Amniotic stem cell (primary cell): Measurements from ENCODE around the gene ST6GALNAC4.
A peak's percentile ranks its signal among the peaks of the same experiment; 100 is the strongest.

Experiments used
- DNase-seq: peaks from one replicate; lab custom pipeline; 2025; lab: John Stamatoyannopoulos, UW

The ST6GALNAC4 gene

DNA sequence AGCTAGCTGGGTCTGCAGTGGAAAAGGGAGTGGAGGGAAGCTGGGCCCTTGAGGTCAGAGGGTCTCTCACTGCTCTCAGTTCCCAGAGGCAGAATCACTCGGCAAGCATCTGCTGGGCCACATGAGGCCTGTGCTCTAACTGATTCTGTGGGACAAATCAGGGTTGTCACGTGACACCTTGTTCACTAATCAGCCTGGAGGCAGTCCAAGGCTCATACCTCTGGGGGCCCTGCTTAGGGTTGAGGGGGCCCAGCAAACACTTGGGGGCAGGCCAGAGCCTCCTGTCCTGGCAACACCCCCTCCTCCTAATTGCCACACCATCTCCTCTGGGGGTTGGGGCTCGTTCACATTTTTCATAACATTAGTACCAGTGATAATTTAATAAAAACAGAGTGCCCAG lies 29.9 kb upstream of the ST6GALNAC4 start:
- DNase-seq = no peak

DNA sequence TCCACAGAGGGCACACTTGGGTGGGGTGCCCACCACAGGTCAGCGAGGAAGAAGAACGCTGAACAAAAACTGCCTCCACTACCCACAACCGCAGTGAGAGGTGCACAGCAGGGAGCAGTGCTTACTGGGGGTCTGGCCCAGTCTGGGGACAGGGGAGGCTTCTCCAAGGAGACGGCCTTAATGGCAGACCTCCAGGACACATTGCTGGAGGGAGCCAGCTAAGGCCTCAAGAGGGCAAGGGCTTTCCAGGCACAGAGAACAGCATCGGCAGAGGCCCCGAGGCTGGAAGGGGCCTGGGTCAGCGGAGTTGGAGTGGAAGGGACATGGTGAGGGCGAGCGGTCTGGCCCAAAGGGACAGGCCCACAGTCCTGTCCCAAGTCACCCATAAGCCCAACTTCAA lies 29.1 kb upstream of the ST6GALNAC4 start:
- DNase-seq = no peak

DNA sequence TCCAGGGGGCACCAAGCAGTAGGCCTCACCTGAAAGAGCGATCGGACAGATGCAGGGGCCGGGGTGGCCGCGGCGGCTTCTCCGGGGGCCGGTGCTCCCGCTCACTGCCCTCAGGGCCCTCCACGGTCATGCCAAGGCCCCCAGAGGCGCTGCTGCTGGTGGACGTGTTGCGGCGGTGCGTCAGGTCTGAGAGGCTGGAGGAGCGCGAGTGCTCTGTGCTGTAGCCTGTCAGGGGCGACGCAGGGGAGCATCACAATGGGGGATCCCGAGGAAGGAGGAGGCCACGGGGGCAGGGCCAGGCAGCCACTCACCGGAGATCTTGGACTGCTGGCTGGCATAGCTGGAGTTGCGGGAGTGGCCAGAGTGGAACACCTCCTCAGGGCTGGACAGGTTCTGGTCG lies 28.5 kb upstream of the ST6GALNAC4 start:
- no peak for DNase-seq

DNA sequence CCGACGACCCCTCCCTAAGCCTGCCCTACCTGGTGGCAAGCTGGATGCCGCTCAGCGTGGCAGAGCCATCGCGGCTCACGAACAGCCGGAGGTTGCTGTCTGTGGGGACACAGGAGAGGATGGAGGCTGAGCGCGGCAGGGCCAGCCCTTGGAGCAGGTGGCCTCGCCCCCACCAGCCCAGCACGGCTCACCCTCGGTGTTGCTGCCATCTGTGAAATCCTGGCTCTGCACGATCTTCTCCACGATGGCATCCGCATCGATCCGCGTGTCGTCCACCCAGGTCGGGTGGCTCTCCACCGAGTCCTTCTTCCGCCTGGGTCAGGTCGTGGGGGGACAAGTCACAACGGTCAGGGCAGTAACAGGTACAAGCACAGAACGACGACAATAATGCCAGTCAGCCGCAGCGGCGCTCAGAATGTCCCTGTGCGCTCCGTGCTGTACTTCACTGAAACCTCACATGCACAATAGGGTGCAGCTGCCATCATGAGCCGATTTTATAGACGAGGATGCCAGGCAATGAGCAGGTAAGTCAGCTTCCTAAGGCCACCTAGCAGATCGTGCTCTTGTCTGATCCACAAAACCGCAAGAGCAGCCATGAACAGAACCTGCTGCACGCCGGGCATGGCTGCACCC lies 27.9 kb upstream of the ST6GALNAC4 start:
- DNase-seq = no peak

DNA sequence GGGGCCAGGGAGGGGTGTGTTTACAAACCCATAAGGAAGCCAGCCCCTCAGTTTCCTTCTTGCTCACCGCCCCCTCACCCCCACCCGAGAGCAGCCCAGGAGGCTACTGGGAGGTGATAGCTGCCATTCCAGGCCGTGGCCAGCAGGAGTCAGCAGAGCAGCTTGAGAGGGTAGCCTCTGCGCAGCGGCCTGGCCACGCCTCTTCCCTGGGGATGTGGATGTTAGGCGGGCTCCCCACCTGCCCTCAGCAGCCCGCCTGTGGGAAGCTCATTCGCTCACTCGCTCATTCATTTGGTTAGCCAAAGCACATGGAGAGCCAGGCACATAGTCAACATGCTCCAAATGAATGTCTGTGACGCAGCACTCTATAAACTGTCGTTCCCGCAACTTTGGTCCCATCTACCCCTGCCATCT lies 26.9 kb upstream of the ST6GALNAC4 start:
- DNase-seq = no peak

DNA sequence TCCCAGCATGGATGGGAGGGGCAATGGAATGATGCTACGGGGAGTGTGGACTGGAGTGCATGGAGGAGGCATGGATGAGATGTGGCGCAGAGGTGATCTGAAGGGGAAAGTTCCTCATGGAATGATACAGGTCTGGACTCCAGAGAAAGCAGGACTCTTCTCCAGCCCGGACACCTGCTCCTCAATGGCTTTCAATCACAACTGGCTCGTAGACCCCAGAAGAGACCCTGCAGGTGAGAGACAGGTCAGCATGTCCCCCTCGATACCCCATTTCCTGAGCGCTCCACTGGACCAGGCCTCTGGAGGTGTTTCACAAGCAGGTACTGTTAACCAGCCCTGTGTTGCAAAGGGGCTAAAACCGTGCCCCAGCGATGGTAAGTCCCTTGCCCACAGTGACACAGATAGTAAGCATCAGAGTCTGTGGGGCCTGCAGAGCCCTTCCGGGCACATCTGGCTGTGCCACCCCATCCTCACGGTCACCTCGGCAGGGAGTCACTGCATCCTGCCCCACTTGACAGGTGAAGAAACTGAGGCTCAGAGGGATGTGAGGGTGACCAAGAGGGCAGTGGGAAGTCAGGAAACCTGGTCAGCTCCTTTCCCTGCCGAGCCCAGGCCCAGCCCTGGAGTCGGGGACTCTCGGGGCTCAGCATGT lies 26.3 kb upstream of the ST6GALNAC4 start:
- DNase-seq = no peak

DNA sequence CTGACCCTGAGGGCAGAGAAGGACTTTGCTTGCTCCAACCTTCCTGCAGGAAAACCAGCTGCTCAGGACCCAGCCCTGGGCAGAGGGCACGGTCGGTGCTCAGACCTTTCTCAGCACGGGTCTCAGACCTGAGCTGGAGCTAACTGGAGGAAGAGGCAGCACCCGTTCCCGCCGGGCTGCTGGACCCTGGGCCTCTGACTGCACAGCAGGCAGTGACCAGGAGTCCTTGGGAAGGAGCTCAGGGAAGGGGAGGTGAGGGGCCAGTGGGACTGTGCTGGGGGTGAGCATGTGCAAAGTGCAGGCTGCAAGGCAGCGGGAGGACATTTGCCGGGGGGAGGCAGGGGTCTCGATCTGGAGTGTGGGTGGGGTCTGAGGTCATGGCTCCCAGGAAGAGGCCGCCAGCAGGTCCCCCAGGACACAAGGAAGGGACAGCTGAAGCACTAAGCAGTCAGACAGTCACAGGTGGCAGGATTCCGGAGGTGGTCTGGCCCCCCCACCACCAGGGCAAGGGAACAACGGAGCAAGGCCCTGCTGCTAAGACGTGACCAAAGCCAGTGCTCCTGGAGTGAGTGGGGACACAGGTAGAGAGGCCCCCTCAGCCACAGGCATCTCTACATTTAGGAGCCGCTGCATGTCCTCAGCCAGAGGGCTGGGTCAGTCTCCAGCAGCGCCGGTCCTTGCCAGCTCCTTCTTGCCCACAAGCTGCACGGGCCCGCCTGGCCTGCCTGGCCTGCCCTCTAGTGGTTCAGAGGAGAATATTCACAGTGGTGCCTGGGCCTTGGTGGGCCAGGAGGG lies 25.6 kb upstream of the ST6GALNAC4 start:
- no peak for DNase-seq

DNA sequence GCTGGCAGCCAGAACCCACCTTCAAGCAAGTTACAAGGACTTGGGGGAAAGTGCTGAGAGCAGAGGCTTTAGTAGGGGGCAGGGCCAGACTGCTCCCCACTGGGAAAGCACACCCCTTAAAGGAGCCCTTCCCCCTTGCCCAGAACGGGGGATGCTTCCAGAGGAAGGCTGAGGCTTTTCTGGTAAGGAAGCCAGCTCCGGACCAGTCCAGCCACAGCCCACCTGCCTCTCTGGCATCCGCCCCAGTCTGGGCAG lies 25.0 kb upstream of the ST6GALNAC4 start:
- no peak for DNase-seq

DNA sequence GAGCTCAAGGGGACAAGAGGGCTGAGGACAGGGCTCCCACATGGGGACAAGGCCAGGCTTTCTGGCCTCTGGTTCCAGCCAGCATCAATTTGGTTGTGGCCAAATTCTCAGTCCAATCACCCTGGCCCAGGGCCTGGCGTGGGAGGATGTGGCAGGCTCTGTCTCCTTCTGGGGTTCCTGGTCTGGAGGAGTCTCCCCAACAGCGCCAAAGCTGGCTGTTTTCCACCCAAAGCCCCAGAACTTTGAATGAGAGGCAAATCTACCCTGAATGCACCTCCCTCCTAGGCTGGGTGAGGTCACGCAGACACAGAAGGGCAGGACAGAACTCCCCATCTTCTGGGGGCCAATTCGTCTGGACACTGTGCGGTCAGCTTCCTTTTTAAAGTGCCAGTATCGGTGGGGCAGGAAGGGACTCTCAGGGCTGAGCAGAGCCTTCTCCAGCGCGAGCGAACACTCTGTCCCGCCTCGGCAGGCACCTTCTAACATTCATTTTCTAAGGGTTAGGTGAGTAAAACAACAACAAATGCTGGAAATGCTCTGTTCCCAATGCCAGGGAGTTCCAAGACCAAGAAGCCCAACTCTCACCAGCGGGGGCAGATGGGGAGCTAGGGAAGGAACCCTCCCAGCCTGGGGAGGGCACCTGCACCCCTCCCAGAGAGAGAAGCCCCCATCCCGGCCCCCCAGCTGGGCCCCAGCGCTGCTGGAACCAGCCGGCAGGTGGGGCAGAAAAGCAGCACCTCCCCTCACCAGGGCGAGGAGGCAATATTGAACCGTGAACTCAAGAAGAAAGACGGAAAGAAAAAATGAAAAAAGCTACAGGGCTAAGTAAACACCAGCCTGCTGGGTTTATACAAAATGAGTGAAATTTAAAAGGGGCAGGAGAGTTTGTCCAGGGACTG lies 24.5 kb upstream of the ST6GALNAC4 start:
- DNase-seq = no peak

DNA sequence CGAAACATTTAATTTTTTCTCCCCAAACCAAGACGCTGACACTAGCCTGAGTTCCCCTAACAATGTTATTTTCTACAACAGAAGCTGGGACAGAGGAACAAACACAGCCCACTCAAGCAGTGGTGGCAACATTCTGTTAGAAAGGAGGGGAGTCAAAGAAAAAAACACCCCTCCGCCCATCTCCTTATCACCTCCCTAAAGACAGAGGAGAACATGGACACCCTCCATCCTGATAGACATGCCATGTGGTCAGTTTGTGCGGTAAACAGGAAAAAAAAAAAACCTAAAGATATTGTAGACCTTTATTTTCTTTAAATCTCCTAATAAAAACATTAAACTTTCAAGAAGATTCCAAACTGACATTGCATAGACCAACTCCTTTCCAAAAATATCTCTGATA lies 23.8 kb upstream of the ST6GALNAC4 start:
- DNase-seq = no peak

DNA sequence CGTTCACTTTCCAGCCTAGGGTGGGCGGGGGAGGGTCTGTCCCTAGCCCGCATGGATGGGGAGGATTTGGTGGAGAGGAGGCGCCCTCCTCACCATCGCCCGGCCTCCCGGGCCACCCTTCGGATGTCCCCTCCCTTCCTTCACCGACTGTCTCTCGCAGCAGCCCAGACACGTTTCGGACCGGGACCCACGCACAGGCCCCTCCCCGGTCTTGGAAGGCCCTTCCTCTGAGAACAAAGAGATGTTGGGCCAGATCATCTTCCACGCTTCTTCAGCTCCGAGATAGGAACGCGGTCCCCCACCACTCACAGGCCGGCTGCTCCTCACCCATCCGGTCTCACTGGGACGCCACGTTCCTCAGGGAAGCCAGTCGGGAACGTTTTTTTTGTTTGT lies 21.5 kb upstream of the ST6GALNAC4 start:
- no peak for DNase-seq

DNA sequence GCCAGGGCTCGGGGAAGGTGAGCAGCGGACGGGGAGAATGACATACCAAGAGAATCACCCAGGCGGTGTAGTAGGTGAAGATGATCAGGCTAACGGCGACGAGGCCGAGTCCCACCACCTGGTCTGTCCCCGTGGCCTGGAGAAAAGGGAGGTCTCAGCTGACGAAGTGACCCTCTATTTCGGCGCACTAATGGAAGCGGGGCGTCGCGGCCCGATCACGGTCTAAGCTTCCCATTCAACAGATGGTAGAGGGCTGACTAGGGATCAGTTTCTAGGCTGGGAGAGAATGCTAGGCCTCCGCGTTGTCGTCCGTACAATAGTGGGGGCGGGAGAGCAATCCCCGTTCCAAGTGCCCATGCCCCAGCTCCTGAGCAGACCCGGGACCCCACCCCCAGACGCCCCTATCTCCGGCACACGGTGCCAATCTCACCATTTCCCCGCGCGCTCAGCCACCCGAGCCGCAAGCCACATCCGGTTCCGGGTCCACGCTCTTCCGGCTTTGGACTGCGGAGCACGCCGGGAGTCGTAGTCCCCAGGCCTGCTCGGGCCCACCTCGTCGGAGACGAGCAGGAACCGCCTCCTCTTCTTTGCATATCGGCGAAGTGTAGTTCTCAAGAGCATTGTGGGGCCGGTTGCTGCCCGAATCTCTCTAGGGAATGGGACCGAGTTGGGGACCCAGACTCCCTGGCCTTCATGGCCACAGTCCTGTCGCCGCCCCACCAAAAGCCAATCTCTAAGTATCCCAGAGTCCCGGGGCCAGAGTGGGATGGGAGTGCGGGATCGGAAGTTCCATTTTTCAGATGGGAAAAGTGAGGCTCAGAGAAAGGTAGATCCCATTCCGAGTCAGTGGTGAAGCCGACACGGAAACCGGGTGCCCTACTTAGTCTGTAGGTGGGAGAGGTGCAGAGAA lies 20.8 kb upstream of the ST6GALNAC4 start, which contains the start of gene DPM2:
Gene DPM2 (minus strand): TSS at position 467 of the 910 bp plus-strand sequence. CDS start 34 bp downstream, at position 433.
- peak; percentile 80 for DNase-seq

DNA sequence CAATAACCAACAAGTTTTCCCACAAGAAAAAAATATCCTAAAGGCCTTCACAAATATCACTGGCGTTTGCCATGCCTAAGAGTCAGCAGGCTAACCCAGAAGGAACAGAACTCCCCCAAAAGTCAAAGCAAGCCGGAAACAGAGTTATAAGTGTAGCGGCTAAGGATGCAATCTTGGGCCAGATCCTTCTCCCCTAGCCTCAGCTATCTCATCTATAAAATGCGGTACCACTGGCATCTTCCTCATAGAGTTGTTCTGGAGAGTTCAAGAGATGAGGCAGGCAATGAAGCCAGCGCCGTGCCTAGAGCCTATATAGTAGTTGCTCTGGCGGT lies 20.2 kb upstream of the ST6GALNAC4 start:
- no peak for DNase-seq

DNA sequence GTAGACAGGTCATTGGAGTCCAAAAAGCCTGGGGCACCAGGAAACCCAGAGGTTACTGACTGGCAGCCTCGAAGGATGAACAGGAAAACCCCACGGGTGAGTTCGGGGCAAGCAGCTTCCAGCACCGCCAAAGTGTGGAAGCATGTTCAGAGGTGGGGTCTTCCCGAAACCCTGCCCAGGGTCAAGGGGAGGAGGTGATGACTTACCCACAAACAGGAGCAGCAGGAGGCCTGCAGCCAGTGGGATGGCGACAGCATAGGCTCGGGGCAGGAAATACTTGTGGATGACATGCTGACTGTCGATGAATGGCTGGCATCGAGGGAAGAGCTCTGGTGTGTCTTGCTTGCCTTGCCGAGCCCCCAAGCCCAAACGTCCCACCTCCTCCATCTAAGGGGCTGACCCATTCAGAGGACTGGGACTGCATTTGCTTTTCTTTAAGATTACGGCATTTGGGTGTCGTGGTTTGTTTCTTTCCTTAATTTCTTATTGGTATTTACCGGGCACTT lies 19.6 kb upstream of the ST6GALNAC4 start:
- no peak for DNase-seq

DNA sequence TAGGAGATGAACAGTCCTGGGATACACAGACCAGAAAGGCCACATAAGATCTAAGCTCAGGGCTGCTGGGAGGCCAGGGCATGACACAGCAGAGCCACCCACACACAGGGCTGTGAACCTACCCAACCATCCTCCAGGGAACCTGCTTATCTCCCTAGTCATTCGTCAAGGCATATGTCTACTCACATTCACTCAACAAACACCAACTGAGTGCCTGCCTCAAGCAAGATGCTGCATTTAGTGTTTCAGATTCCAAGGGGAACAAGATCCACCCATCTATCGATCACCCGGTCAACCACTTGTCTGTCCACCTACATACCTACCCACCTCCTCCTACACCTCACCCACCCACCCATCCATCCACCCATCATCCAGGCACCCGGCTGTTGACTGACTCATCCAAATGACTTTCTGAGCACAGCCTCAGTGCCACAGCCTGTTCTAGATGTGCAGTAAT lies 19.0 kb upstream of the ST6GALNAC4 start:
- DNase-seq = no peak

DNA sequence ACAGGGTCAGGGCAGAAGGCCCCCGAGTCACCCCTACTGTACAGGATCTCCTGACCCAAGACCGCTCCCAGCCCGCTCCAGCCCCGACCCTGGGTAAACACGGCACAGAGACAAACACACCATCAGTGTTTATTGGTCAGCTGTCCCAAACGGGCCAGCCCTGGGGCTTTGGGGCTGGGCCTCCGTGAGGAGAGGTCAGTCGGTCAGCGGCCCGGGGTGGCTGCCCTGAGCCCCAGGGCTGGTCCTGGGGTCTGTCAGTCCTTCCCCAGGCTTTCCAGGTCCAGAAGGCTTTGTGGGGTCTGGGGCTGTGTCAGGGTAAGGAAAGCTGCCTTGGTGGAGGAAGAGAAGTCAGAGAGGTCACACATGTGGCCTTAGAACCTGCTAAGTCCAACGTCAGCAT lies 18.1 kb upstream of the ST6GALNAC4 start:
- no peak for DNase-seq

DNA sequence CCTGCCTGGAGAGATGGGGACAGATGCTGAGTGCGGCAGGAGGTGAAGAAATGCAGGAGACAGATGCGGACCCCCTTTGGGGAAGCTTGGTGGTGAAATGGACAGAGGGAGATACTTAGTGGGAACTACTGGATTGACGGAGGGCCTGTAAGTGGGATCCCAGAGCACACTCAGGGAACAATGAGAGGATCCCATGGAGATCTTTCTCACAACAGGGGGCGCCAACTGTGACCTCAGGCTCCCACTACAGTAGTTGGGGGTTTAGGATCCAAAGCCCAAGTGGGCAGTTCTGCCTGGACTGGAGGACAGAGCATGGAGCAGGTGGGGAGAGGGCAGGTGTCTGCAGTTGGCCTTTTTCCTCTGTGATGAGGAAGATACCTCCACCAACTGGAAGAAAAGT lies 17.4 kb upstream of the ST6GALNAC4 start:
- no peak for DNase-seq

DNA sequence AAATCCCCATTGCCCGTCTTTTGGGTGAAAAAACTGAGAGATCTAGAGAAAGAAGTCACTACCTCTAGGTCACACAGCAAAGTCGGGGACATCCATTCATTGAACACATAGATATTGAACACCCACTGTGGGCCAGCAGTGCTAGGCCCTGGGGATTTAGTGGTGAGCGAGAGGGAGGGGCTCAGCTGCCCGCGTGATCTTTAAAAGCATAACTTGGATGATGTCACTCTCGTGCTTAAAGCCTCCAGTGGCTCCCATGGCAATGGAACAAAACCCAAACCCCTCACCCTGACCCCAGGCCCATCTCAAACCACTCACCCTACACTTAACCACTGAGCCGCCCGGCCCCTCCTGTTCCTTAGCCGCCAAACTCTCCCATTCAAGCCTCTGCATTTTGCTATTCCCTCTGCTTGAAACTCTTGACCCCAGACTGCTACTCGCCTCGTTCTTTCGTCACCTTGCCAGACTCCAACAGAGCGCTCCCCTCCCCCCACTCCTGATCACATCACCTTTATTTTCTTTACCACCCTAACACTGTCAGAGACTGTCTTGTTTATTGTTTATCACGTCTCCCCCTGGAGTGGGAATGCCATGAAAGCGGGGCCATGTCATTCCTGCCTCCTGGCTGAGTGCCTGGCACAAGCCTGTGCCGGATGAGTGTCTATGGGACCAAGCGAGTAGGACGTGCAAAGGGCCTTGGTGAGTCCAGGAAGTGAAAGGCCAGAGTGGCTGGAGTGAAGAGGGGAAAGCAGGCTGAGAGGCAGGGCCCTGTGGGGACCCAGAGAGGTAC lies 14.4 kb upstream of the ST6GALNAC4 start:
- DNase-seq = peak; percentile 42

DNA sequence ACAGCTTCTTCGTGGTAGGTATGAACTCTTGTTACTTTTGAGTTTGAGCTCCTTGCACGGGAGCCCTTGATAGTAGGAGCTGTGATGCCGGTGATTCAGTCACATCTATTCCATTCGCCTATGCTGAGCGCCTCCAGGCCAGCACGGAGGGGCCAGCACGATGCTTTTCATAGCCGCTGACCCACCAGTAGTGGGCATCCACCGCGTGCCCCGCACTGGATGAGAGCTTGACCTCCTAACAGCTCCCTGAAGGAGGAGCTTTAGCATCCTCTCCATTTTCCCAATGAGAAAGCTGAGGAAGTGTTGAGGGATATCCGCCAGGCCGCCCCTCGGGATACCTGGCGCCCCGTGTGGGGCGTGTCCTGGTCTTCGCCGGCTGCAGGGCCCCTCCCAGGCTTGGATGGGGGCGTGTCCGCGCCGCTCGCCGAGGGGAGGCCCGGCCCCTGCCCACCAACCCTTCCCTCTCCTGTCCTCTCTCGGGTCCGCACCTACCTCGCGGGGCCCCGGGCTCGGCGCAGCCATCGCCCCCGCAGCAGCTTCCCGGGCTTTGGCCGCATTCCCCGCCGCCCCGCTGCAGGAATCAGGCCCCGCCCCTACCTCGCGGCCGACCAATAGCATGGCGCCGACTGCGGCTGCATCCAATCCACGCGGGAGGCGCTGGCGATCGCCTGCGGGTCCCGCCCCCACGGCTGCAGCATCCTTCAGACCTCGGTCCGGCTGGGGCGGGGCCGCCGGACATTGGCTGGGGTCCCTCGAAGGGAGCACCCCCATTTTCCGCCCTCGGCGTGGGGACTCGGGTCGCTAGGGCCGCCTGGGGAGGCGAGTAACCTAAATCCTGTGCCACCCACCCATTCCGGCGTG lies 13.6 kb upstream of the ST6GALNAC4 start, which contains the start of gene PIP5KL1:
Gene PIP5KL1 (minus strand): TSS at position 547 of the 861 bp plus-strand sequence. CDS start 25 bp downstream, at position 522.
- DNase-seq = peak; percentile 73
